MM.1S (cell line): Measurements from ENCODE around the gene TMEM218.

ENCODE experiments used
- DNase-seq: peaks from one replicate; pipeline ENCODE4 v3.0.0-alpha.2; 2015
- H2AFZ ChIP-seq: fragments of 300-600 bp; sonication (generic); 2 replicates; pipeline ENCODE4 v1.6.0; 2016; ENCODE audit warnings: antibody characterized with exemption, low read length
- H3F3A ChIP-seq: fragments of 300-600 bp; sonication (generic); 2 replicates; pipeline ENCODE4 v1.6.1; 2016; ENCODE audit warnings: mild to moderate bottlenecking, antibody characterized with exemption, low read length, moderate library complexity, mixed read lengths; ENCODE audit not compliant: insufficient read depth
- H3K27ac ChIP-seq: fragments of 300-600 bp; sonication (generic); 2 replicates; pipeline ENCODE4 v1.5.1; 2016; ENCODE audit warnings: mild to moderate bottlenecking, low read length
- H3K27me3 ChIP-seq: fragments of 300-600 bp; sonication (generic); replicated peaks from 2 replicates; pipeline ENCODE4 v1.6.0; 2016; ENCODE audit warnings: low read length; ENCODE audit not compliant: insufficient read depth
- H3K36me3 ChIP-seq: fragments of 300-600 bp; sonication (generic); replicated peaks from 2 replicates; pipeline ENCODE4 v1.6.1; 2016; ENCODE audit warnings: mild to moderate bottlenecking, low read length, mixed read lengths; ENCODE audit not compliant: insufficient read depth
- H3K4me1 ChIP-seq: fragments of 300-600 bp; sonication (generic); 2 replicates; pipeline ENCODE4 v1.6.1; 2016; ENCODE audit warnings: low read length, mixed read lengths
- H3K4me2 ChIP-seq: fragments of 300-600 bp; sonication (generic); 2 replicates; pipeline ENCODE4 v1.6.0; 2016; ENCODE audit warnings: low read depth, low read length
- H3K4me3 ChIP-seq: fragments of 300-600 bp; sonication (generic); 2 replicates; pipeline ENCODE4 v1.5.1; 2016; ENCODE audit warnings: low read length, mixed read lengths
- H3K79me2 ChIP-seq: fragments of 300-600 bp; sonication (generic); 2 replicates; pipeline ENCODE4 v1.6.1; 2016; ENCODE audit warnings: mixed run types, low read length, mixed read lengths
- H3K9ac ChIP-seq: fragments of 300-600 bp; sonication (generic); 2 replicates; pipeline ENCODE4 v1.6.1; 2016; ENCODE audit warnings: low read length, mixed read lengths
- H3K9me2 ChIP-seq: fragments of 300-600 bp; sonication (generic); replicated peaks from 2 replicates; pipeline ENCODE4 v1.6.1; 2016; ENCODE audit warnings: mild to moderate bottlenecking, low read length, mixed read lengths; ENCODE audit not compliant: insufficient read depth
- H3K9me3 ChIP-seq: fragments of 300-600 bp; sonication (generic); replicated peaks from 2 replicates; pipeline ENCODE4 v1.6.1; 2016; ENCODE audit warnings: mild to moderate bottlenecking, low read length, mixed read lengths; ENCODE audit not compliant: insufficient read depth
- H4K20me1 ChIP-seq: fragments of 300-600 bp; sonication (generic); 2 replicates; pipeline ENCODE4 v1.6.1; 2016; ENCODE audit warnings: mild to moderate bottlenecking, low read length, moderate library complexity, mixed read lengths; ENCODE audit not compliant: insufficient read depth
- CTCF ChIP-seq: fragments of 300-600 bp; sonication (generic); IDR thresholded peaks from 2 replicates; pipeline ENCODE4 v1.5.1; 2016; ENCODE audit warnings: antibody characterized with exemption, low read length, mixed read lengths
- EZH2 ChIP-seq: fragments of 300-600 bp; sonication (generic); optimal IDR thresholded peaks from 2 replicates; pipeline ENCODE3; 2017; ENCODE audit warnings: low read depth, mild to moderate bottlenecking, antibody characterized with exemption, low read length, mixed read lengths
- EZH2phosphoT487 ChIP-seq: fragments of 300-600 bp; sonication (generic); IDR thresholded peaks from 2 replicates; pipeline ENCODE4 v1.6.1; 2018; ENCODE audit warnings: antibody characterized with exemption, low read length

TMEM218 gene

GRCh38 chr11:125108469-125108868, 3.0 kb downstream of the TMEM218 start:
- H3F3A ChIP-seq: peaks cover 10% of the 10 kb centered on the region
- peaks cover 41% of the 10 kb centered on the region for H3K79me2 ChIP-seq
- TF ChIP-seq CTCF: no peak
- TF ChIP-seq EZH2: no peak
- no peak for TF ChIP-seq EZH2phosphoT487
- H3K4me1 ChIP-seq: peaks cover 31% of the 10 kb centered on the region
- no peaks in the 10 kb centered on the region for H3K27me3 ChIP-seq
- H4K20me1 ChIP-seq: no peaks in the 10 kb centered on the region
- H3K9me3 ChIP-seq: no peaks in the 10 kb centered on the region
- no peak overlapping the region for H3K9ac ChIP-seq
- no peak overlapping the region for H3K4me2 ChIP-seq
- H3K4me3 ChIP-seq: no peak overlapping the region
- no peaks in the 10 kb centered on the region for H3K9me2 ChIP-seq
- no peak overlapping the region for H3K27ac ChIP-seq
- H3K36me3 ChIP-seq: no peaks in the 10 kb centered on the region
- no peak for DNase-seq
- no peak overlapping the region for H2AFZ ChIP-seq

GRCh38 chr11:125105926-125106325, 5.5 kb downstream of the TMEM218 start:
- Histone ChIP-seq H3K4me2 (peak overlapping the region; percentile 44), H3F3A (peaks cover 6% of the 10 kb centered on the region)

GRCh38 chr11:125102510-125102909, 8.9 kb downstream of the TMEM218 start:
- Histone ChIP-seq H3K9me2 (no peaks in the 10 kb centered on the region), H3K4me2 (no peak overlapping the region), H4K20me1 (no peaks in the 10 kb centered on the region), H3K4me3 (no peak overlapping the region), H3K4me1 (peaks cover 21% of the 10 kb centered on the region), H3K27me3 (no peaks in the 10 kb centered on the region), H3K79me2 (peaks cover 21% of the 10 kb centered on the region), H3K27ac (no peak overlapping the region), H3K9me3 (no peaks in the 10 kb centered on the region), H3F3A (peaks cover 5% of the 10 kb centered on the region; the same call in 1 of the 2 replicates), H3K36me3 (no peaks in the 10 kb centered on the region), H2AFZ (no peak overlapping the region), H3K9ac (no peak overlapping the region)
- TF ChIP-seq EZH2: no peak
- no peak for TF ChIP-seq CTCF
- no peak for TF ChIP-seq EZH2phosphoT487
- DNase-seq: no peak

More at GRCh38 chr11:125105926-125106325, 5.5 kb downstream of the TMEM218 start:
- peak overlapping the region; percentile 8; the same call in 1 of the 2 replicates for H3K27ac ChIP-seq
- H3K9me2 ChIP-seq: no peaks in the 10 kb centered on the region
- no peak overlapping the region for H3K9ac ChIP-seq
- peak; percentile 13 for DNase-seq
- peaks cover 27% of the 10 kb centered on the region for H3K4me1 ChIP-seq
- H4K20me1 ChIP-seq: no peaks in the 10 kb centered on the region
- H2AFZ ChIP-seq: no peak overlapping the region
- 0 out of 2 replicates have a peak overlapping the region, but pooled peaks have one; percentile 1 for H3K4me3 ChIP-seq
- no peaks in the 10 kb centered on the region for H3K36me3 ChIP-seq
- H3K9me3 ChIP-seq: no peaks in the 10 kb centered on the region
- no peak for TF ChIP-seq EZH2phosphoT487
- no peak for TF ChIP-seq EZH2
- TF ChIP-seq CTCF: no peak
- no peaks in the 10 kb centered on the region for H3K27me3 ChIP-seq
- H3K79me2 ChIP-seq: peaks cover 38% of the 10 kb centered on the region
